Lung (tissue), 12 donors: ENCODE results near the gene ANKRD44. TPM values are rescaled to one million over a fixed set of nuclear protein-coding genes. Genes with fewer than 3 reads are reported as not detected.
A peak's percentile ranks its signal among the peaks of the same experiment; 100 is the strongest.

Source experiments
- ATAC-seq: fragments of 200-7000 bp; cut with Tn5 transposase; one replicate; pipeline ENCODE4 v1.9.1; 2020; ENCODE audit warnings: moderate number of reproducible peaks; ENCODE audit not compliant: insufficient read depth, low FRiP score
- DNase-seq, 3 donors: peaks; one replicate each; pipeline ENCODE4 v3.0.0-alpha.2; 2013 to 2017
- H3K27ac ChIP-seq, 2 donors: one replicate each; pipeline ENCODE4 v1.5.1; 2013; ENCODE audit warnings: mild to moderate bottlenecking in 2 of 2, moderate library complexity in 2 of 2, control low read depth in 1 of 2, inconsistent platforms in 1 of 2, low read depth in 1 of 2, low read length in 1 of 2
- H3K27me3 ChIP-seq, 3 donors: one replicate each; pipeline ENCODE4 v1.5.1; 2013; ENCODE audit warnings: low read length in 2 of 3; ENCODE audit not compliant: control insufficient read depth in 3 of 3, insufficient read depth in 3 of 3
- H3K36me3 ChIP-seq, 4 donors: one replicate each; pipeline ENCODE4 v1.5.1; 2013; ENCODE audit warnings: low read length in 4 of 4, mild to moderate bottlenecking in 1 of 4, moderate library complexity in 1 of 4; ENCODE audit not compliant: control insufficient read depth in 4 of 4, insufficient read depth in 4 of 4
- H3K4me1 ChIP-seq, 5 donors: one replicate each; pipeline ENCODE4 v1.5.1; 2013; ENCODE audit warnings: low read length in 5 of 5, mild to moderate bottlenecking in 2 of 5, moderate library complexity in 1 of 5; ENCODE audit not compliant: control insufficient read depth in 5 of 5, insufficient read depth in 5 of 5
- H3K4me3 ChIP-seq: one replicate; pipeline ENCODE4 v1.5.1; 2013; ENCODE audit warnings: mild to moderate bottlenecking, control low read depth, moderate library complexity
- H3K9ac ChIP-seq, 2 donors: one replicate each; pipeline ENCODE4 v1.5.1; 2013; ENCODE audit warnings: low read length in 2 of 2, control low read depth in 1 of 2; ENCODE audit not compliant: insufficient read depth in 1 of 2
- H3K9me3 ChIP-seq, 4 donors: one replicate each; pipeline ENCODE4 v1.5.1; 2013; ENCODE audit warnings: low read length in 3 of 4, mild to moderate bottlenecking in 1 of 4, moderate library complexity in 1 of 4; ENCODE audit not compliant: control insufficient read depth in 4 of 4, insufficient read depth in 3 of 4
- WGBS, 2 donors: extraction: QIAGEN DNeasy Blood & Tissue Kit; methylation state at CpG; one replicate each; pipeline ENCODE4 v1.1.7; 2013; 5-methylcytosine and 5-hydroxymethylcytosine counted together
- polyA plus RNA-seq, 2 donors: library from polyadenylated mRNA; stranded (reverse); fragments of 200-250 nt; gene quantifications; one replicate each; pipeline ENCODE4 v1.2.1, GENCODE V29; 2013
- total RNA-seq, 2 donors: library from RNA; depleted of rRNA in 1 of 2; stranded (reverse); fragments of >200 nt in 1 of 2; gene quantifications; one replicate each; pipeline ENCODE4 v1.2.1, GENCODE V29; 2014 to 2021
- TF ChIP-seq, protein P1 (sequence below): IDR thresholded peaks from 2 replicates; pipeline ENCODE4 v1.5.1; 2012; ENCODE audit warnings: mild to moderate bottlenecking; ENCODE audit errors: control extremely low read depth, extremely low read depth
- donor health status: control.
- donor health status: control.
- donor health status: Bipolar disorder and iron deficiency.
- donor health status: healthy.
- donor health status: DM: yes; HTN: yes; CAD: no.

The ANKRD44 gene
- total and polyA plus RNA-seq, 4 donors = 7.1 to 73.8 (median 20.3) TPM

DNA sequence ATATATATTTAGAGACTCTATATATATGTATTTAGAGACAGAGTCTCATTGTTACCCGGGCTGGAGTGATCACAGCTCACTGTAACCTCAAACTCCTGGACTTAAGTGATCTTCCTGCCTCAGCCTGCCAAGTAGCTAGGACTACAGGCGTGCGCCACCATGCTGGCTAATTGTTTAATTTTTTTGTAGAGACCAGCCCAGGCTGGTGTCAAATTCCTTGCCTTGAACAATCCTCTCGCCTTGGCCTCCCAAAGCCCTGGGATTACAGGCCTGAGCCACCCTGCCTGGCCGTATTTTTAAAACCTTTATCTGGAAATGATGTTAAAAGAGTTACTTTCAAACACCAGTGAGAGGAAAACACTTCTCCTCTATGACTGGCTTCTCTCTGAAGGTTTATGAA lies 353.1 kb downstream of the ANKRD44 start:
- Histone ChIP-seq H3K4me1 (peaks cover 0 to 4% (median 1%) of the 10 kb centered on the region in 5 donors), H3K27ac (no peak overlapping the region), H3K9ac (no peak overlapping the region), H3K9me3 (peaks cover 0 to 2% (median 0%) of the 10 kb centered on the region in 4 donors), H3K36me3 (no peaks in the 10 kb centered on the region), H3K4me3 (no peak overlapping the region), H3K27me3 (no peaks in the 10 kb centered on the region)
- ATAC-seq (no peak), DNase-seq (no peak)
- 95 to 97% methylated on average over 5 of the region's 5 CpGs for WGBS, 2 donors
- TF ChIP-seq, protein P1, sequence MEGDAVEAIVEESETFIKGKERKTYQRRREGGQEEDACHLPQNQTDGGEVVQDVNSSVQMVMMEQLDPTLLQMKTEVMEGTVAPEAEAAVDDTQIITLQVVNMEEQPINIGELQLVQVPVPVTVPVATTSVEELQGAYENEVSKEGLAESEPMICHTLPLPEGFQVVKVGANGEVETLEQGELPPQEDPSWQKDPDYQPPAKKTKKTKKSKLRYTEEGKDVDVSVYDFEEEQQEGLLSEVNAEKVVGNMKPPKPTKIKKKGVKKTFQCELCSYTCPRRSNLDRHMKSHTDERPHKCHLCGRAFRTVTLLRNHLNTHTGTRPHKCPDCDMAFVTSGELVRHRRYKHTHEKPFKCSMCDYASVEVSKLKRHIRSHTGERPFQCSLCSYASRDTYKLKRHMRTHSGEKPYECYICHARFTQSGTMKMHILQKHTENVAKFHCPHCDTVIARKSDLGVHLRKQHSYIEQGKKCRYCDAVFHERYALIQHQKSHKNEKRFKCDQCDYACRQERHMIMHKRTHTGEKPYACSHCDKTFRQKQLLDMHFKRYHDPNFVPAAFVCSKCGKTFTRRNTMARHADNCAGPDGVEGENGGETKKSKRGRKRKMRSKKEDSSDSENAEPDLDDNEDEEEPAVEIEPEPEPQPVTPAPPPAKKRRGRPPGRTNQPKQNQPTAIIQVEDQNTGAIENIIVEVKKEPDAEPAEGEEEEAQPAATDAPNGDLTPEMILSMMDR = no peak

DNA sequence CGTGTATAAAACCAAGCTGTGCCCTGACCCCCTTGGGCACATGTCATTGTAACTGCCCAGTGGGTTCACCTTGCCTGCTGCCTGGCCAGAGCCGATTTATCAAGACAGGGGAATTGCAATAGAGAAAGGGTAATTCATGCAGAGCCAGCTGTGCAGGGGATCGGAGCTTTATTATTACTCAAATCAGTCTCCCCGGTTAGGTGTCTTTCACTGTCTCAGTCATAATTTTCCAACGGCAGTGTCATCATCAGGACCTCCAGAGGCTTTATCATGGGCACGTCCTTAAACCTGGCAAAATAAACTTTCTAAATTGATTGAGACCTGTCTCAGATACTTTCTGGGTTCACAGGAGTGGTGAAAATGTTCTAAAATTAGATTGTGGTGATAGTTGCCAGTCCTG lies 354.5 kb downstream of the ANKRD44 start:
- no peak overlapping the region for H3K4me3 ChIP-seq
- H3K9ac ChIP-seq = no peak overlapping the region
- DNase-seq = no peak
- peaks cover 0 to 4% (median 1%) of the 10 kb centered on the region in 5 donors for H3K4me1 ChIP-seq
- WGBS, 2 donors = 81 to 89% methylated on average over 6 of the region's 6 CpGs
- ATAC-seq = no peak
- no peaks in the 10 kb centered on the region for H3K36me3 ChIP-seq
- peaks cover 0 to 2% (median 0%) of the 10 kb centered on the region in 4 donors for H3K9me3 ChIP-seq
- TF ChIP-seq, protein P1 = no peak
- no peak overlapping the region for H3K27ac ChIP-seq
- no peaks in the 10 kb centered on the region for H3K27me3 ChIP-seq

- Histone ChIP-seq H3K27me3 (no peaks in the 10 kb centered on the region), H3K4me3 (no peak overlapping the region), H3K36me3 (no peaks in the 10 kb centered on the region), H3K4me1 (peaks cover 0 to 4% (median 1%) of the 10 kb centered on the region in 5 donors), H3K9ac (no peak overlapping the region), H3K9me3 (peaks cover 0 to 2% (median 0%) of the 10 kb centered on the region in 4 donors), H3K27ac (no peak overlapping the region)
- WGBS, 2 donors = 53 to 56% methylated on average over 3 of the region's 3 CpGs
- no peak for ATAC-seq
- DNase-seq = no peak
- TF ChIP-seq, protein P1 = no peak
These were observed 355.5 kb downstream of the ANKRD44 start for GRCh38 chr2:196955036-196955435.

DNA sequence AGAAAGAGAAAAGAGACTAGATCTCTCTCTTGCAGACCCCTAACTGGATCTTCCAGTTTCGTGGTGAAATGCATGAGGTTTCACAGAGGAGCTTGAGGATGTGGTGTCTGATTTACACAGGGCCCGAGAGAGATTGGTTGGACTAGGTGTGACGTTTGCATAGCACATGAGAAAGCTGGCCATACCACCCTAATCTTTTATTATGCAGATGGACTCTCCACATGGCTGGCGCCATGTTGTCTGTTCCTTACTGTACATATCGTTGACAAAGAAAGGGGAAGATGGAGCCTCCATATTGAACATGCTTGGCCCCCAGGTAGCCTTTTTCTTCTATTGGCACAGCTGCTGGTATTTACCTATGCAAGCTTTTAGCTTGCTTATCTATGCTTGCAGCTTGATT lies 356.6 kb downstream of the ANKRD44 start:
- Histone ChIP-seq H3K4me1 (peaks cover 0 to 1% (median 0%) of the 10 kb centered on the region in 5 donors), H3K9me3 (peaks cover 0 to 2% (median 0%) of the 10 kb centered on the region in 4 donors), H3K36me3 (no peaks in the 10 kb centered on the region), H3K9ac (no peak overlapping the region), H3K27me3 (no peaks in the 10 kb centered on the region), H3K4me3 (no peak overlapping the region), H3K27ac (no peak overlapping the region)
- TF ChIP-seq, protein P1 = no peak
- ATAC-seq = no peak
- peak in 1 of 3 donors; percentile 23 for DNase-seq
- WGBS, 2 donors = 81 to 82% methylated on average over 5 of the region's 5 CpGs
